ENCODE measurements around the gene RHOBTB3. TPM values are rescaled to one million over a fixed set of nuclear protein-coding genes. Genes with fewer than 3 reads are reported as not detected.
"Not testable (repeated sequence)": the region's sequence is repeated elsewhere in the genome, so short reads cannot be mapped to it uniquely, and the experiment has no call there.

RHOBTB3 gene
- total RNA-seq, 1 donor: 82.2 TPM

DNA sequence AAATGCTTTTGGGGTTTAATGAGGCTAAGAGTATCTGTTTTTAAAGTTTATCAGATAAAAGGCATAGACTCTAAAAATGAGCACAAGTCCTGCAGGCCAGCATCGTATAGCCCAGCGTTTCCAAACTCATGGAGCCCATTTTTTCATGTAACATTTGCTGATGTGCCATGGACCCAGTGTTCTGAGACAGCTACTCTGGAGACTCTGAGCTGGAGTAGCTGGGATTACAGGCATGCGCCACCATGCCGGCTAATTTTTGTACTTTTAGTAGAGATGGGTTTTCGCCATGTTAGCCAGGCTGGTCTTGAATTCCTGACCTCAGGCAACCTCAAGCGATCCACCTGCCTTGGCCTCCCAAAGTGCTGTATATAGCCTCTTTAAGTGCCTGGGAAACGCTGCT is 75.6 kb downstream of the RHOBTB3 start:
- TF ChIP-seq, protein P1, sequence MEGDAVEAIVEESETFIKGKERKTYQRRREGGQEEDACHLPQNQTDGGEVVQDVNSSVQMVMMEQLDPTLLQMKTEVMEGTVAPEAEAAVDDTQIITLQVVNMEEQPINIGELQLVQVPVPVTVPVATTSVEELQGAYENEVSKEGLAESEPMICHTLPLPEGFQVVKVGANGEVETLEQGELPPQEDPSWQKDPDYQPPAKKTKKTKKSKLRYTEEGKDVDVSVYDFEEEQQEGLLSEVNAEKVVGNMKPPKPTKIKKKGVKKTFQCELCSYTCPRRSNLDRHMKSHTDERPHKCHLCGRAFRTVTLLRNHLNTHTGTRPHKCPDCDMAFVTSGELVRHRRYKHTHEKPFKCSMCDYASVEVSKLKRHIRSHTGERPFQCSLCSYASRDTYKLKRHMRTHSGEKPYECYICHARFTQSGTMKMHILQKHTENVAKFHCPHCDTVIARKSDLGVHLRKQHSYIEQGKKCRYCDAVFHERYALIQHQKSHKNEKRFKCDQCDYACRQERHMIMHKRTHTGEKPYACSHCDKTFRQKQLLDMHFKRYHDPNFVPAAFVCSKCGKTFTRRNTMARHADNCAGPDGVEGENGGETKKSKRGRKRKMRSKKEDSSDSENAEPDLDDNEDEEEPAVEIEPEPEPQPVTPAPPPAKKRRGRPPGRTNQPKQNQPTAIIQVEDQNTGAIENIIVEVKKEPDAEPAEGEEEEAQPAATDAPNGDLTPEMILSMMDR (IDR thresholded peaks at IDR 0.05; ENCODE audit: insufficient read depth, low read length): no peak
- no peak overlapping the region for H3K4me3 ChIP-seq (ENCODE audit: low read depth, low read length)
- DNase-seq (ENCODE audit: low read depth): no peak

GRCh38 chr5:95808013-95808685 is 77.0 kb downstream of the RHOBTB3 start:
- DNase-seq (ENCODE audit: low read depth): no peak
- no peak overlapping the region for H3K4me3 ChIP-seq (ENCODE audit: low read depth, low read length)
- TF ChIP-seq, protein P1 (IDR thresholded peaks at IDR 0.05; ENCODE audit: insufficient read depth, low read length): no peak

- H3K4me3 ChIP-seq (ENCODE audit: low read depth, low read length): no peak overlapping the region
Observed at GRCh38 chr5:95808686-95809413, 77.7 kb downstream of the RHOBTB3 start.

GRCh38 chr5:95809414-95809960 is 78.4 kb downstream of the RHOBTB3 start:
- peak; percentile 70 for DNase-seq (ENCODE audit: low read depth)
- no peak overlapping the region for H3K4me3 ChIP-seq (ENCODE audit: low read depth, low read length)
- TF ChIP-seq, protein P1 (IDR thresholded peaks at IDR 0.05; ENCODE audit: insufficient read depth, low read length): no peak

More at GRCh38 chr5:95808686-95809413, 77.7 kb downstream of the RHOBTB3 start:
- TF ChIP-seq, protein P1 (IDR thresholded peaks at IDR 0.05; ENCODE audit: insufficient read depth, low read length): no peak
- DNase-seq (ENCODE audit: low read depth): peak; percentile 90

- DNase-seq (ENCODE audit: low read depth): no peak
- TF ChIP-seq, protein P1 (IDR thresholded peaks at IDR 0.05; ENCODE audit: insufficient read depth, low read length): no peak
- H3K4me3 ChIP-seq (ENCODE audit: low read depth, low read length): no peak overlapping the region
Observed at GRCh38 chr5:95810305-95811125, 79.4 kb downstream of the RHOBTB3 start.

DNA sequence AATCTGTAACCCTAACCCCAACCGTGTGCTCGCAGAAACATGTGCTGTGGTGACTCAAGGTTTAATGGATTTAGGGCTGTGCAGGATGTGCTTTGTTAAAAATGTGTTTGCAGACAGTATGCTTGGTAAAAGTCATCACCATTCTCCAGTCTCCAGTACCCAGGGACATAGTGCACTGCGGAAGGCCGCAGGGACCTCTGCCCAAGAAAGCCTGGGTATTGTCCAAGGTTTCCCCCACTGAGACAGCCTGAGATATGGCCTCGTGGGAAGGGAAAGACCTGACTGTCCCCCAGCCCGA is 79.9 kb downstream of the RHOBTB3 start:
- DNase-seq (ENCODE audit: low read depth); H3K4me3 ChIP-seq (ENCODE audit: low read depth, low read length): not testable (repeated sequence)

DNA sequence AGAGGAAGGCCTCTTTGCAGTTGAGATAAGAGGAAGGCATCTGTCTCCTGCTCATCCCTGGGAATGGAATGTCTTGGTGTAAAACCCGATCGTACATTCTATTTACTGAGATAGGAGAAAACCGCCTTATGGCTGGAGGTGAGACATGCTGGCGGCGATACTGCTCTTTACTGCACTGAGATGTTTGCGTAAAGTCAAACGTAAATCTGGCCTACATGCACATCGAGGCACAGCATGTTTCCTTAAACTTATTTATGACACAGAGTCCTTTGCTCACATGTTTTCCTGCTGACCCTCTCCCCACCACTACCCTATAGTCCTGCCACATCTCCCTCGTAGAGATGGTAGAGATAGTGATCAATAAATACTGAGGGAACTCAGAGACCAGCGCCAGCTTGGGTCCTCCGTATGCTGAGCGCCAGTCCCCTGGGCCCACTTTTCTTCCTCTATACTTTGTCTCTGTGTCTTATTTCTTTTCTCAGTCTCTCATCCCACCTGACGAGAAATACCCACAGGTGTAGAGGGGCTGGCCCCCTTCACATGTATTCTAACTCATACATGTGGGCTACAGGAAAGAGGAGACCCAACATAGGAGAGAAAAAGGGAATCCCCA is 80.4 kb downstream of the RHOBTB3 start:
- H3K4me3 ChIP-seq (ENCODE audit: low read depth, low read length); DNase-seq (ENCODE audit: low read depth): not testable (repeated sequence)

Data from fibroblast of the aortic adventitia (primary cell).